IPS-20b (cell line): ENCODE measurements around the gene SEC61B.
"Not testable (repeated sequence)": the region's sequence is repeated elsewhere in the genome, so short reads cannot be mapped to it uniquely, and the experiment has no call there.

Experiments
- H3K27ac ChIP-seq: one replicate; pipeline ENCODE4 v1.5.1; 2013; ENCODE audit warnings: low read length
- H3K27me3 ChIP-seq: 2 replicates; pipeline ENCODE4 v1.6.1; 2013; ENCODE audit warnings: mild to moderate bottlenecking, low read length, inconsistent platforms; ENCODE audit not compliant: insufficient read depth
- H3K36me3 ChIP-seq: 2 replicates; pipeline ENCODE4 v1.6.1; 2013; ENCODE audit warnings: low read depth, mild to moderate bottlenecking, inconsistent platforms, low read length, moderate library complexity; ENCODE audit not compliant: insufficient read depth
- H3K4me1 ChIP-seq: 2 replicates; pipeline ENCODE4 v1.6.1; 2013; ENCODE audit warnings: mild to moderate bottlenecking, control low read depth, inconsistent platforms, low read length, moderate library complexity; ENCODE audit not compliant: insufficient read depth
- H3K4me3 ChIP-seq: 2 replicates; pipeline ENCODE4 v1.5.1; 2013; ENCODE audit warnings: mild to moderate bottlenecking, low read length, inconsistent platforms
- H3K9ac ChIP-seq: 2 replicates; pipeline ENCODE4 v1.6.1; 2013; ENCODE audit warnings: low read depth, mild to moderate bottlenecking, inconsistent platforms, low read length, moderate library complexity
- H3K9me3 ChIP-seq: 2 replicates; pipeline ENCODE4 v1.6.1; 2013; ENCODE audit warnings: mild to moderate bottlenecking, low read depth, low read length, inconsistent platforms; ENCODE audit not compliant: insufficient read depth

The SEC61B gene

DNA sequence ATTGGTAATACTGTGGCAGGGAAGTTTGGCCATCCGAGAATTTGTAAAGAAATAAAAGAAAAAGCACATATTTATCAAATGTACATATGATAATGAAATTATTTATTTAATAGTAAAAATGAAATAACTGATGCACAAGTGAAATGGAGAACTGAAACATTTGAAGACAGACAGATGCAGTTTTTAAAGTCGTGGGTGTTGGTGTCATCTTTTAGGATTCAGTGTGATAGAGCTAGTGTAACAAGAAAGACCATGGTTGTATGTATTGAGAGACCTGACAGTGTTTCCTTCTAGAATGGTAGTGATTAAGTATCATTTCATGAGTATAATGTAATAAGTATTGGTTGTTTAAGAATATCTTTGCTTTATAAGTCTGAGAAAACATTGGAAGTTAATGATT, 2.4 kb downstream of the SEC61B start:
- Histone ChIP-seq H3K9ac (no peak overlapping the region), H3K36me3 (peaks cover 54% of the 10 kb centered on the region)

DNA sequence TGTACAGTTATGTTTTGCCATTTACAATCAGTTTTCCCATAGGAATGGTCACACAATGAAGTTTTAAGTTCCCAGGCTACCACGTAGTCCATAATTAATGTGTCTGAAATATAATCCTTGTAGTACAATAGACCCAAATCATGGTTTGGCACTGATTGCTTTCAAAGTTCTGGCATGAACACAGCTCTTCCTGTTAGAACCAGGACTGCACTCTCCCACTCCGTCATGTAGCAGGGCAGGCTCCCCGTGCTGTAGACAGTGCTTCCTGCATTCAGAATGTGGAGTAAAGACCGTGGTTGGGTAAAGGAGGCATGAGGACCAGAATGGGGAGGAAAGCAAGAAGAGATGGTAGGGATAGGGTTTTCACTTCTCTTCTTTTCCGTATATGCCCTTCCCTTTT, 4.0 kb downstream of the SEC61B start:
- H3K27me3 ChIP-seq = no peaks in the 10 kb centered on the region
- no peak overlapping the region for H3K9ac ChIP-seq
- H3K27ac ChIP-seq = no peak overlapping the region
- H3K9me3 ChIP-seq = no peaks in the 10 kb centered on the region
- peaks cover 70% of the 10 kb centered on the region for H3K36me3 ChIP-seq
- H3K4me3 ChIP-seq = no peak overlapping the region
- no peaks in the 10 kb centered on the region for H3K4me1 ChIP-seq

More for the DNA sequence above, 2.4 kb downstream of the SEC61B start:
- H3K4me1 ChIP-seq = peaks cover 3% of the 10 kb centered on the region; the same call in 1 of the 2 replicates
- no peaks in the 10 kb centered on the region for H3K27me3 ChIP-seq
- no peak overlapping the region for H3K4me3 ChIP-seq
- no peaks in the 10 kb centered on the region for H3K9me3 ChIP-seq
- no peak overlapping the region for H3K27ac ChIP-seq

DNA sequence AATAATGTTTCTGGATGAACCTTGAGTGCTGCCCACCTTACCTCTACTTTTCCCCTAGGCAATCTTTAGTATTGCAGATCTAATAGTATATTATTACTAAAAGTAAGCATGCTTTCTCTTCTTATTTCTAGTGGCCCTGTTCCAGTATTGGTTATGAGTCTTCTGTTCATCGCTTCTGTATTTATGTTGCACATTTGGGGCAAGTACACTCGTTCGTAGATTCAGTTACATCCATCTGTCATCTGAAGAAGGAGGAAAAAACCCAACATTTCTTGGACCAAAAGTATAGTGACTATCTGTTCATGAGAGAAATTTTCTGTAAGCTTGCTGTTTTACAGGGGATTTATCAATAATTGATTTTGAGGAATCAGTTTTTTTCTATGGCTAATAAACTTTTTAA, 8.1 kb downstream of the SEC61B start:
- Histone ChIP-seq H3K4me3 (no peak overlapping the region), H3K36me3 (peaks cover 74% of the 10 kb centered on the region), H3K4me1 (no peaks in the 10 kb centered on the region), H3K27ac (no peak overlapping the region), H3K9ac (no peak overlapping the region), H3K27me3 (no peaks in the 10 kb centered on the region), H3K9me3 (no peaks in the 10 kb centered on the region)

DNA sequence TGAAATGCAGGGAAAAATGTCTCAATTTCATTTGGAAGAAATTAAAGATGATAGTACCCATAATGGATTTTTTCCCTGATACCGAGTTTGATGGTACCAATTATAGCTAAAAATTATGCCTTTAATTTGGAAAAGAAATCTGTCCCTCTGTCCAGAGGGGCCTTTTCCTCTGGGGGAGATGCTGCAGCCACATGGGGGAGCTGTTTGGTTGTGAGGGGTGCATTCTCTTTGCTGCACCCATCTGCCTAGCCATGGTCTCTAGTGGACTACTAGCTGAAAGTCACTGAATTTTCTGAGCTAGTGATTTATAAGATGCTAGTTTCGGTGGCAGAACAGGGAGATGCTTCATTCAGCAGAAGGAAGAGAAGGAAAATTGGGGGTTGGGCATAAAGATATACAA, 9.6 kb downstream of the SEC61B start:
- H3K9me3 ChIP-seq = no peaks in the 10 kb centered on the region
- no peaks in the 10 kb centered on the region for H3K27me3 ChIP-seq
- H3K27ac ChIP-seq = no peak overlapping the region
- H3K36me3 ChIP-seq = peaks cover 59% of the 10 kb centered on the region
- H3K4me1 ChIP-seq = no peaks in the 10 kb centered on the region
- H3K9ac ChIP-seq = no peak overlapping the region
- H3K4me3 ChIP-seq = no peak overlapping the region

DNA sequence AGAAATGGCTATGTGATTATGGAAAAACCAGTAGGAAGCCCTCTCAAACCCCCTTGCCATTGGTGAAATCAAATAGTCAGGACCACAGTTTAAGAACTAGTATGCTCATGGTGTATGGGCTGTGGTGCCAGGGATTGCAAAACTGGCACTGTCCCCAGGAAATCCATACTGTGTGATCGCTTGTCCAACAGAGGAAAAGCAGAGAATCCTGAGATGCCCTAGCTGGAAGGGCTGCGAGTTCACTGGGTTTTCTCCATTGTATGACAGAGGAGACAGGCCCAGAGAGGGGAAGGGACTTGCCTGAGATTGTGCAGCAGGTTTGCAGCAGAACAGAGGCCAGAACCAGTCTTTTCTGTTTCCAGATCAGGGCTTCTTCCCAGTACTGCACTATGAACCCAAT, 12.5 kb downstream of the SEC61B start:
- H3K27ac ChIP-seq = no peak overlapping the region
- H3K9me3 ChIP-seq = no peaks in the 10 kb centered on the region
- no peaks in the 10 kb centered on the region for H3K27me3 ChIP-seq
- H3K9ac ChIP-seq = no peak overlapping the region
- H3K4me3 ChIP-seq = no peak overlapping the region
- no peaks in the 10 kb centered on the region for H3K4me1 ChIP-seq
- H3K36me3 ChIP-seq = peaks cover 36% of the 10 kb centered on the region

DNA sequence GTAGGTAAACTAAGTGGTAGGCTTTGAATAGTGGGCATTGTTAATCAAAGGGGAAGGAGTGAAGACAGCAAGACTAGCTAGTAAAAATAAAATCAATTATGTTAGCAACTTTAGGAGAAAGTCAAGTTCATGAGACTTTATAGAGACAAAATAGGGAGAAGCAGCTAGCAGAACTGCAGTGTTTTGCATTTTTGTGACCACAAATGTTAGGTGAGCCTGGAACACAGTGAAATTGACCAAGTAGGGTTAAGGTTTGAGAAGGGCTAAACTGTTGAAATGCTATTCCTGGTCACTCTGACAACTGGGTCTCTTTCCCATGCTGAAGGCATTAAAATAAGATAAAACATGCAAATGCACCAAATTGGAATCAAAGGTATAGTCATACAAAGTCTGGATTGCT, 13.0 kb downstream of the SEC61B start:
- Histone ChIP-seq H3K27me3 (no peaks in the 10 kb centered on the region), H3K9me3 (no peaks in the 10 kb centered on the region), H3K4me3 (no peak overlapping the region), H3K4me1 (no peaks in the 10 kb centered on the region), H3K27ac (no peak overlapping the region), H3K9ac (no peak overlapping the region), H3K36me3 (peaks cover 31% of the 10 kb centered on the region)

DNA sequence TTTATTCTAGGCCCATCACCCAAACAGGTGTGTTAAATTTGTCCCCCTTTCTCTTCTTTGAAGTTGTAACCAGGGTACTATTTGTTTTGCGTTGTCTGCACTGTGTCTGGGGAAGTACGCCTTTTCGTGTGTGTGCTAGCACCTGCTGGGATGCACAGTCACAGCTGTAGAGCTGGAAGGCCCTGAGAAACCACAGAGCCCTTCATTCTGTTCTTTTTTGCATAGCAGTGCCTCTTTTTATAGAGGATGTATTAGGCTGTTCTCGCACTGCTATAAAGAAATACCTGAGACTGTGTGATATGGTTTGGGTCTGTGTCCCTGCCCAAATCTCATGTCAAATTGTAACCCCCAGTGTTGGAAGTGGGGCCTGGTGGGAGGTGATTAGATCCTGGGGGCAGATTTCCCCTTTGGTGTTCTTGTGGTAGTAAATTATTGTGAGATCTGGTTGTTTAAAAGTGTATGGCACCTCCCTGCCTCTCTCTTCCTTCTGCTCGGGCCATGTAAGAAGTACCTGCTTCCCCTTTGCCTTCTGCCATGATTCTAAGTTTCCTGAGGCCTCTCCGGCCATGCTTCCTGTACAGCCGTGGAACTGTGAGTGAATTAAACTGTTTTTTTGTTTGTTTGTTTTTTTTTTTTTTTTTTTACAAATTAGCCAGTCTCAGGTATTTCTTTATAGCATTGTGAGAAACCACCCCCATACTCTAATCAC, 14.0 kb downstream of the SEC61B start:
- H3K9ac ChIP-seq = no peak overlapping the region
- no peaks in the 10 kb centered on the region for H3K9me3 ChIP-seq
- H3K27me3 ChIP-seq = no peaks in the 10 kb centered on the region
- H3K36me3 ChIP-seq = peaks cover 21% of the 10 kb centered on the region
- H3K4me3 ChIP-seq = no peak overlapping the region
- H3K27ac ChIP-seq = no peak overlapping the region
- H3K4me1 ChIP-seq = no peaks in the 10 kb centered on the region

DNA sequence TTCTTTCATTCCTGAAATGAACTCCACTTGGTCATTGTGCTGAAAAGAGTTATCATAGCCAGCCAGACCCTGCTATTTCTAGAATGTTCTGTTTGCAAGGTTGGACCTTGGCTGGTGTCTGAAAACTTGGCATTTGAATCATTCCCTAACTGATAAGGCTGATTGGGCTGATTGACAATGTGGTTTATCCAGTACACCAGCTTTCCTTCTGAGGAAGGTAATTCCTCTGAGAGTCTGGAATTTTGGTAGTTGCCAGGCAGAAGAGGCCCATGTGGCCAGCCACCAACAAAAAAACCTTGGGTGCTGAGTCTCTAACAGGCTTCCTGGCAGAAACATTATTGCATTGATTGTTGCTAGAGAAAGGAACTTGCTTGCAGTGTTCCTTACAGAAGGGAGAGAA, 15.3 kb downstream of the SEC61B start:
- no peak overlapping the region for H3K9ac ChIP-seq
- H3K4me1 ChIP-seq = no peaks in the 10 kb centered on the region
- peaks cover 9% of the 10 kb centered on the region; the same call in 1 of the 2 replicates for H3K36me3 ChIP-seq
- no peaks in the 10 kb centered on the region for H3K27me3 ChIP-seq
- no peak overlapping the region for H3K27ac ChIP-seq
- no peak overlapping the region for H3K4me3 ChIP-seq
- no peaks in the 10 kb centered on the region for H3K9me3 ChIP-seq

DNA sequence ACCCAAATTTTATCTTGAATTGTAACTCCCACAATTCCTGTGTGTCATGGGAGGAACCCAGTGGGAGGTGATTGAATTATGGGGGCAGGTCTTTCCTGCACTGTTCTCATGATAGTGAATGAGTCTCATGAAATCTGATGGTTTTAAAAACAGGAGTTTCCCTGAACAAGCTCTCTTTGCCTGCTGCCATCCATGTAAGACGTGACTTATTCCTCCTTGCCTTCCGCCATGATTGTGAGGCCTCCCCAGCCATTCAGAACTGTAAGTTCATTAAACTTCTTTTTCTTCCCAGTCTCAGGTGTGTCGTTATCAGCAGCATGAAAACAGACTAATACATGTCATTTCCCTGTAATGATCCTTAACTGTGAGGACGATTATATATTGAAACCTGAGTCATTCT, 15.8 kb downstream of the SEC61B start:
- H3K4me3 ChIP-seq, H3K27me3 ChIP-seq, H3K36me3 ChIP-seq, H3K4me1 ChIP-seq, H3K27ac ChIP-seq, H3K9me3 ChIP-seq, H3K9ac ChIP-seq: not testable (repeated sequence)

DNA sequence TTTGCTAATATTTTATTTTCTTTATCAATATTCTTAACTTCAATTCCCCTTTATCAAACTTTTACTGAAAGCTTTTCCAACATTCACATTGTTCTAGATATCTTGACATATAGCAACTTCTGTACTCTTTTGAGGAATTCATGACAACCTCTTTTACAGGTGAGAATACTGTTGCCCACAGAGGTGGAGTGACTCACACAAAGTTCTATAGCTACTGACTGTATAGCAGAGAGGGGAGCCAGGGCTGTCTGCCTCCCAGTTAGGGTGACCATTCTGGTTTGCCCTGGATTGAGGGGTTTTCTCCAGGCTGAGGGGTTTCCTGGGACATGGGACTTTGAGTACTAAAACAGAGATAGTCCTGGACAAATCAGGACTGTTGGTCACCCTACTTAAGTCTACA, 16.2 kb downstream of the SEC61B start:
- Histone ChIP-seq H3K9me3 (no peaks in the 10 kb centered on the region), H3K27ac (no peak overlapping the region), H3K36me3 (peaks cover 2% of the 10 kb centered on the region; the same call in 1 of the 2 replicates), H3K4me3 (no peak overlapping the region), H3K27me3 (no peaks in the 10 kb centered on the region), H3K4me1 (no peaks in the 10 kb centered on the region), H3K9ac (no peak overlapping the region)

DNA sequence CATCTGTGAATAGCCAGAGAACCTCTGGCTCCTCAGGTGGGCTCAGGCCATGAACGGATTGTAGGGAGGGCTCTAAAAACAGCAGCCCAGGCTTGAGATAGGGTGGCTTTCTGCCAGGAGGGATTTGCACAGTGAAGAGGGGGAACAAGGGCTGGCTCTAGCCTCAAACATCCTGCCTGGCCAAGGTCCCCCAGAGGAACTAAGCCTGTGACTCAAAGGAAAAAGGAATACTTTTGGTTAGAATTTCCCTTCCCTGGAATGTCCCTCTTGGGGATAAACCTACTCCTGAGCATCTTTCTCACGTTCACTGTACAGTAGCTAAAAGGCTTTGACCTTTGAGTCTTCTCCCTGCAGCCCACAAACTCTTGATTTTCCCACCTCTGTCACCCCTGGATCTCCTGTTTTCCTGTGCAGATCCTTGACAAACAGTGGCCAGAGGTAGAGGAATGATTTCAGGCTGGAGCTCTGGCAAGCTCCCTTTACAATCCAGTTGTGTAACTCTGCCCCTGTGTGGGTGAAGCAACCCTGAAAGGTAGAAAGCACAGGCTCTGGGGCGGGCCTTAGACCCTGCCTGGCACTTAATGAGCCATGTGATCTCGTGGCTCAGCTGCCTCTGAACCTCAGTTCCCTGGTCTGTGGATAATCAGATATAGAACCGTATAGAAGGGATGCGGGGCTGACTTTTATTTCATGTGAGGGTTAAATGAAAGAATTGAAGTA, 17.4 kb downstream of the SEC61B start:
- no peaks in the 10 kb centered on the region for H3K27me3 ChIP-seq
- no peaks in the 10 kb centered on the region for H3K36me3 ChIP-seq
- H3K4me3 ChIP-seq = no peak overlapping the region
- no peak overlapping the region for H3K9ac ChIP-seq
- no peaks in the 10 kb centered on the region for H3K4me1 ChIP-seq
- no peak overlapping the region for H3K27ac ChIP-seq
- H3K9me3 ChIP-seq = no peaks in the 10 kb centered on the region

DNA sequence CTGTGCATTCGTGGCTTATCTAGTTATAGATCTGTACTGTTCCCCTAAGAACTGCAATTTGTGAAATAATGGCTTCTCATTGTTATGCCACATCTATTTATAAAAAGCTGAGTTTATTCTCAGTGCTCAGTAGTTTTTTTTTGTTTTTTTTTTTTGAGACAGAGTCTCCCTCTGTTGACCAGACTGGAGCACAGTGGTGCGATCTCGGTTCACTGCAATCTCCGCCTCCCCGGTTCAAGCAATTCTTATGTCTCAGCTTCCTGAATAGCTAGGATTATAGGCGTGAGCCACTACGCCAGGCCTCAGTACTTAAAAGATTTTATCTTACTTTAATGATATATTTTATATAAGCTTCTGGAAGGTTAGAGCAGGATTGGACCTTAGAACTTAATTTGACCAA, 19.0 kb downstream of the SEC61B start:
- no peak overlapping the region for H3K4me3 ChIP-seq
- H3K9me3 ChIP-seq = no peaks in the 10 kb centered on the region
- H3K27ac ChIP-seq = no peak overlapping the region
- H3K36me3 ChIP-seq = no peaks in the 10 kb centered on the region
- H3K9ac ChIP-seq = no peak overlapping the region
- H3K27me3 ChIP-seq = no peaks in the 10 kb centered on the region
- H3K4me1 ChIP-seq = no peaks in the 10 kb centered on the region
